DLD1 (cell line): Measurements from ENCODE around the gene SYT6.

Source experiments
- in situ Hi-C: cut with HindIII; loops from 2 replicates; pipeline ENCODE4 v1.10.0; 2017; ENCODE audit warnings: low sequenced_read_pairs

Gene SYT6

DNA sequence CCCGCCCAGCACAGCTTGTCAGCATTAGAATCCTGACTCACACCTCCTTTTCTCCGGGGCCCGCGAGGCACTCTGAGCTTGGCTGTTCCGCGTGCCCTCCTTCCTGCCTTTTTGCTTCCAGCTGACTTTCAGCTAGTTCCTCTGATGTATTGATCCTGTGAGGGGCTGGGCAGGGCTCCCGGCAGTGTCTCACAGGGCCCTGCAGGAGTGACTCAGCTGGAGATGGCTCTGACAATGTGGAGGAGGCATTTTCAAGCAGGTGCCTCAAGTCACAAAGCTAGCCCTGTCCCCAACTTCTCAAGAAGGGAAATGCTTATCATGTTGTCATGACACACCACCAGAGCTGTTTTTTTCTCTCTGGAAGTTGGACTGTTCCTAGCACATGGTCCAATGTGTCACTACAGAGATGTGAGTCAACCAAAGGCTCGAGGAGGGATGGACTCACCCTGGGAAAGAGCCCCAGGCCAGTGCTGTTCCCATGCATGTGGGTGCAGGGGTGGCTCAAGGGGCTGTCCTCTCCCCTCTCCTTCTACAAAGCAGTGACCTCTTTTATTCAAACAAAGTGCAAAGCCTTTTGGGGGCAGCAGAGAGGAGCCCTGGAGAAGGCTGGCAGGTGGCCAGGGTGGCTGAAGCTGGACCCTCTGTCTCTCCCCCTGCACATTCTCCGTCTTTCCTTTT lies 30.6 kb downstream of the SYT6 start:
- in situ Hi-C loops = no loop called here

DNA sequence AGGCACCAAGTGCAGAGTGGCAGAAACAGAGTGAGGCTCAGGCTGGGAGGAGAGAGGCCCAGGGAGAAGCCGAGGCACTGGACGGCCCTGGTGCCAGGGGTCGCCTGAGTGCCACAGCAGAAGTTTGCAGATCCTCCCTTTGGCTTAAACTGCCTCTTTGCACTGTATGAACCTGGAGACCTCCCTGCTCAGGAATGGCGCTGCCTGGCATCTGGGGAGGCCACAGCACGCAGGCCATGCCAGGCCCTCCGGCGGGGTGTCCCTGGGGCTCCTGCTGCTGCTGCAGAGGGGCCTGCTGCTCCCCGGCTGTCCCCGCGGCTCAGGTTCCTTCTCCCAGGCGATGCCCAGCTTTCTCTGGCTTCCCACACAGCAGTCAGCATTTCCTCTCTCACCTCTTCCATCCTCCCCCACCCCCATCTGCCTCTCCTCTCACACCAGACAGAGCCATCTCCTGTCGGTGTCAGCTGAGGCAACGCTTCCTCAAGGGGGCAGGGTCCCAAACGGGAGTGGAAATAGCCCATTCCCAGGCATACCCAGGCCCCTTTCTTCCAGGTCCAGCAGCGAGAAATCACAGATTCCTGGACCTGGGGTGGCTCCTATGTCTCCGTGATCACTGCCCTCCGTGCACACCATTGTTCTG lies 35.2 kb downstream of the SYT6 start:
- in situ Hi-C loops = no loop called here

DNA sequence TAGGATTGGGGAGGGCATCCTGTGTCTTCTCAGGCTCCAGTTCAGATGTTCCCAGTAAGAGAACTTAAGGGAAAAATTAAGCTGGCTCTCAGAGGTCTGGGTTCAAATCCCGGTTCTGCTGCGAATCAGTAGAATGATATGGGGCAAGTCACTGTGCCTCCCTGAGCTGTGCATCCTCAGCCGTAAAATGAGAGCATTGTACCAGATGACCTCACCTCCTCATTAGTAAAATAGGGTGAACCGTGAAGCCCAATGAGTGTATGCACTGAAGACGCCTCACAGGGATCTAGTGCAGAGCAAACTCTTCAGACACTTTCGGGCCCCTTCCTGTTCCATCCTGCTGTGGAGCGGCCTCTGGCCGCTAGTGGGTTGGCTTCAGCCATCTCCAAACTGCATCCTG lies 36.0 kb downstream of the SYT6 start:
- in situ Hi-C loops = no loop called here

DNA sequence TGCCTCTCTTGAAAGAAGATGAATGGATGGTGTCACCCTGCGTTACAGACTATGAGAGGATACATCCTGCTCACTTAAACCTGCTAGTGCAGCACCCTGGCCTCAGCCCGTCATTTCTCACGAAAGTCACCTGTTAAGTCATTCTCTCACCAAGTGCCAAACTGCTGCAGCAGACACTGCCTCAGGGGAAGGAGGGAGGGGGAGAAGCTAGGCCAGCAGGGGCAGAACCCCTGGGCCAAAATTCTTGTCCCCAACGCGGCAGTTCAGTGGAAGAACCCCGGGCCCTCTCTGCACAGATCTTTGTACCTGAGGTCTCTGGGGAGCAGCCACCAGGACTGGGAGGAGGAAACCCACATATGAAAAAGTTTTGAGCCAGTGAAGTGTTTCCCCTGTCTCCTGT lies 37.6 kb downstream of the SYT6 start:
- in situ Hi-C loops = no loop called here

DNA sequence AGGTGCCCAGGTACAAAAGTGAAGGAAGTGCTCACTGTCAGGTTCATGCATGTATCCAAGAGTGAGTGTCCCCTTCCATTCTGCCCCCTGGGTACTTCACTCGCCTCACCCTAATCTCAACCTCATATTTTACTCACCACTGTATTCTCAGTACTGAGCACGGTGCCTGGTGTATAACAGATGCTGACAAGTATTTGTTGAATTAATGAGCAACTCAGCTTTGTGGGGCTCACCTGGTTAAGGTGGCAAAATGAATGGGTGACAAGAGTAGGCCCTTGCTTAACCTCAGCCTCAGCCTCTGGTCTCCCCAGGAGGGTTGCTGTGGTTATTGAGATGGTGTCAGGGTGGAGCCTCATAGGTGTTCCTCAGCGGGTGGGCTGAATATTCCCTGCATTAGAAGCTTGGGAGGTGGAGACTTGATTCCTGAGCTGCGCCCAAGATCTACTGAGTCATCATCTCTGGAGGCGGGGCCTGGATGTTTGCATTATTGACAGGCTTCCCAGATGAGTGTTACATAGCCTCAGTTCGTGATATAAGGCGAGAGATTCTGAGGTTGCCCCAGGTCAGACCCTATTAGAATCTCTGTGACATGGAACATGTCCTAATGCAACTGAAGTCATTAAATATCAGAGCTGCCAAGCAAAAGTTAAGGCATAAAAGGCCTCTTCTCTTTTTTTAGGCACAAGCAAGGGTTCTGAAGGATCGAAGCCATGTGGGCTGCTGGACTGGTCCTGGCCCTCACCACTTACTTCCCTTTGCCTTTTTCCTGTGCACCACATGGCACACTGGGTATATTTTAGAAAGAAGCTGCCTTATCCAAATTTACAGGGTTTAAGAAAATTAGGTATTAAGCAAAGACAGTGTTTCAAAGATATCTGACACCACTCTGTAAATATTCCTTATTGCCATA lies 39.2 kb downstream of the SYT6 start:
- in situ Hi-C loops = no loop called here

DNA sequence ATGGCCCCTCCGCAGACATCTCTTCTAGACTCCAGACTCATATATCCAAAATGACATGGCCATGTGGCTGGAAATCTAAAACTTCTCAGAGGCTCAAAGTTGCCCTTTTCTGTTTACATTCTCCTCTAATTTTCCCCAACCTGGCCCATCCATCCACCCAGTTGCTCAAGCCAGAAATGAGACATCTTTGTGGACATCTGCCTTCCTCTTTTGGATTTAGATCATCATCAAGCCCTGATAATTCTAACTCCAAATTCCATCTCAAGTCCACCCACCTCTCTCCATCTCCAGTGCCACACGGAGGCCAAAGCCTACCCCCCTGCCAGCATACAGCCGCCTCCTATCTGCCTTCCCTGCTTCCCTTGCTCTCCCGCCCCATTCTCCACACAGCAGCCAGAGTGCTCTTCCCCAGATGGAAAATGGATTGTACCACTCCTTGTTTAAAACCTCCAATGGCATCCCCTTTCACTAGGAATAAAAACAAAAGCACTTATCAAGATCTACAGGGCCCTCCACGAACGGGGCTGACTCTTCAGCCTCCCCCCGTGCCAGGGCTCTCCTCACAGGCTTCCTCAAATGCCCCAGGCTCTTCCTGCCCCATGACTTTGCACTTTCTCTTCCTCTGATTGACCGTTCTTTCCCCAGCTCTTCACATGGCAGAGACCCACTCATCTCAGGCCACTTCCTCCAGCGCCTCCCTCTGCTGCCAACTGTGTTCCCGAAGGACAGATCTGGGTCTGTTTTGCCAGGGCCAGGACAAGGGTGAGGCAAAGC lies 40.1 kb downstream of the SYT6 start:
- in situ Hi-C loops = no loop called here

DNA sequence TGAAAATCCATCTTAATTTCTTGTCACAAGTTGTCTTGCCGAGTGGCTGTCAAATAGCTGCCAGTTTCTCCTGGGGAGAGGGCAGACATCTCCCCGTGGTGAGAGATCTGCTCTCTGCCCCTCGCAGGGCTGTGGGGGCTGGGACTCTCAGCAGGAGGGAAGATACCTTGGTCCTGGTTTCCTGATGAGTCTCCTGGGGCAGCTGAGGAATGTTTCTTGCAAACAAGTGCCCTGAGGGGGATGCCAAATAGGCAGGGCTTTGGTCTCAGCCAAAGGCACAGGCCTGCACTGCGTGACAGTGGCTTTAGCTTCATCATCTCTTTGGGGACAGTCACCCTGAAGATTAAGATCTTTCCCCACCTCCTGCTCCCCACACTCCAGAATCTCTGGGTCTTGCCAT lies 40.9 kb downstream of the SYT6 start:
- in situ Hi-C loops = no loop called here

DNA sequence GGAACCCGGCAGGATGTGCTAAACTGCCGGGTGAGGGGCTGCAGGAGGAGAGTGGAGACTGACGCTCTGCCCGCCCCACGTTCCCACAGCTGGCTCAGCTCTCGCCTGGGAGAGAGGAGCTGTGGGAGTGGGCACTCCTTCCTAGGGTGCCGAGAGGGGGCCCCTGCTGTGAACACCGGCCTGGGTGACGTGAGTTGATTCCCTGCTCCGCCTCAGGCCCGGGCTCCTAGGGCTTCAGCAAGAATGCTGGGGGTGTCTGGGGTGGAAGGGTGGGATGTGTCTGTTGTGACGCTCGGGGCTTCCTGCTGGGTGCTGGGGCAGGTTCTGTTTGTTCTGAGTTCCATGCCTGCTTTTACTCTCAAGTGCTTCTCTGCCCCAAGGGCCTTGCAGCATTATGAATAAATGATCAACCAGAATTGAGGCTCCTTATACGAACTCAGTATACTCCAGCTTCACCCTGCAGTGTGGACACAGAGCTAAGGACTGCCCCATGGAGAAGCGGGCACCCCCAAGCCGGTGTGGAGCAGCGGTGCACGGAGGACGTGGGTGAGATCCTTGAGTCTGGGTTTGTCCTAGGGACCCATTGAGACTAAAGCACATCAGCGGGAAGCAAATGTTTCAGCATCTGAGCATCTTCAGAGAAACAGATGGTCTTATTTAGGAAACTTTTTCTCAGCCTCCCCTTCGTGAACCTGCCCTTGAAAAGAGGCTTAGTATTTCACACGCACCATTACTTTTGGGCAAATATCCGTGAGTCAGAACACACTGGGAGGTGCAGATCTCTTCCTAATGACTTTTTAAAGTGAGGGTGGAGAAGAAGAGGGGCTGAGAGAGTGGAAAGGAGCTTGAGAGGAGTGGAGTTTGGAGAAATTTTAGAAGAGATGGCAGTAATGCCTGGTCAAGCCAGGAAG lies 41.7 kb downstream of the SYT6 start:
- in situ Hi-C loops = no loop called here

DNA sequence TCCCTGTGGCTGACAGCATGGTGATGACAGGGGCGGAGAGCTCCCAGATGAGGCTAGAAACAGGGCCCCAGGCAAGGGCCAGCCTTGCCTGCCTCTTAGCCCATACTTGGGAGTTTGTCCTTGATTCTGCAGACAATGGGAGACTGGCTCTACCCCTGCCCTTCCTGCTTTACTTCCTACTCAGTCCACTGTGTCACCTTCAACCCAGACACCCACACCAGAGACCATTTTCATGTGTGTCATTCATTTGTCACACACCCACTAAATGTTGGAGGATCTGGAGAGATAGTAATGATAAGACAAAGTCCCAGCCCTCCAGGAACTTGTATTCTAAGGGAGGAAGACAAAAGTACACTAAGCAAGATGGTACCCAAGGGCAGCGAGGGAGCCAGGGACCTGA lies 43.7 kb downstream of the SYT6 start:
- in situ Hi-C loops = no loop called here

DNA sequence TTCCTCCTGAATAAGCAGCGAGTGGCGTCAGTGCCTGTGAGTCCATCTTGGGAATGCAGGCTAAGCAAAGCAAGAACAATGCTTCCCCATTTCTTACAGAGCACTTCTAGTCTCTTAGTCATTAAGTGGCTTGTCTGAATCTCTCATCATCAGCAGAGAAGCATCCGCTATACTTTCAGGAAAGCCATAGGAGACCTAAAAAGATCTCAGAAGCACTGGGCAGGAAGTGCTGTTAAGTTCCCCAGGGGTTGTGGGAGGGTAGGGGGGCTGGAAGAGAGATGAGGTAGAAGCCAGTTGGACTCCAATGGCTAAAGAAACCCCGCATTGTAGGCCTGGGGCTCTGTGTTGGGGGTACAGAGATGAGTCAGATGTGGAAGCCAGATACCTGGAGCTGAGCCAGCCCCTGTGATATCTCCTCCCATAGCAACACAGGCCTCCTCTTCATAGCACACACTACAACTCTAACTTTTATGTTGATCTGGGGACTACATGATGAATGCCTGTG lies 44.9 kb downstream of the SYT6 start:
- in situ Hi-C loops = no loop called here

DNA sequence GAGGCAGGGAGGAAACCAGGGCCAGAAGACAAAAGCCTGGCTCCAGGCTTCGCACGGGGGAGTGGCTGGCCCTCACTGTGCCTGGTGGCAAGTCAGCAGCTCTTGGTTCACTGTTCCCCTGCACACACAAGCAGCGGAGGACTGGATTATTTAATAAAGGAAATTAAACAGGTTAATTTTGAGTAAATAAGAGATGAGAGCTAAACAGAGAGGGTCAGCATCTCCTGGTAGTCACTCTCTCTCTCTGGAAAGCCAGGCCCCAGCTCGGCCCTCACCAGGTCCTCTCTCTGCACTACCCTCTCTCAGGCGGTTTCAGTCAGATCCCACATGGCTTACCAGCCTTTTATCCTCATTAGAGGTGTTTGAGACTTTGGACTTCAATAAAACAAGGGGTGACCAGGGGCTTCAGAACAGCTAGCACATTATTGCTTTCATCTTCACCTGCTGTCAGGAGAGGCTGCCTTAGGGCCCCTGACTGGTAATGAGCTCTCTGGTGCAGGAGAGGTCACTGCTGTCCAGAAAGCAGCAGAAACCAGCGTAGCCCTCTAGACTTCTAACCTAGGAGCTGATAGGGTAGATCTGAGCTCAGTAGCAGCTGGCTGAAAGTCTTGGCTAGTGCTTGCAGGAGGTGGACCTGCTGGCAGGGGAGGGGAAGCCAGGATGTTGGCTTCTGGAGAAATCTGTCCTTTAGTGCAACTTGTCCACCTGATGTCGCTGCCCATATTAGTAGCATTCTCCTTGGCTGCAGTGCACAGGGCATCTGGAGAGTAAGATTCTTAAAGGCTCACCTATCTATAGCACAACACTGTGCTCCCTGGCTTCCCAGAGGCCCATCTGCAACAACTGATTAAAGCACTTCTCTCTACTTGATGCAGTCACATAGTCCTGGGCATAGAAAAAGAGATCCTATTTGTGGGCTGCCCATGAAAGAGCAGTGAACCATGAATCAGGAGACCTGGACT lies 45.9 kb downstream of the SYT6 start:
- in situ Hi-C loops = no loop called here

DNA sequence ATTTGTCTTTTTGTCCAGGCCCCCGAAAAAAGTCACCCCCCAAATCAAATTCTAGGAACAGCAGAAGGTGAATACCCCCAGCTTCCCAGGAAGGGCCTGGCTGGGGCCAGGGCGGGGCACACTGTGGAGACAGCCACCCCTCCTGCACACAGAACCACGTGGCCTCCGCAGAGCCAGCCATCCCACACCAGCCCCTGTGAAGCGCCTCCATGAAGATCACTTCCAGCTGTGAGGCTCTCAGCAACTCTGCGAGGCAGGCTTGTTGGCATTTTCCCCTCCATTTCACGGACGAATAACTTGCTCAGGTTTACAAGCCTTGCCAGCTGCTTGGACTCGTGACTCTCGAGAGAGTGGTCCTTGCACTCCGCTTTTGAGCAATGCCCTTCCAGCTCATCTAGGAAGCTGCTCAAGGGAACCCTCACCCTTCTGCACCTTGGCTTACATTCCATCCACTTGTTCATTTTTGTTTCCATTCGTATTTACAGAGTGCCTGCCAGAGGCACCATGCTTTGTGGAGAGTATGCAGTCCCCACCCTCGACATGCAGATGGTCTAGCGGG lies 48.2 kb downstream of the SYT6 start:
- in situ Hi-C loops = no loop called here

DNA sequence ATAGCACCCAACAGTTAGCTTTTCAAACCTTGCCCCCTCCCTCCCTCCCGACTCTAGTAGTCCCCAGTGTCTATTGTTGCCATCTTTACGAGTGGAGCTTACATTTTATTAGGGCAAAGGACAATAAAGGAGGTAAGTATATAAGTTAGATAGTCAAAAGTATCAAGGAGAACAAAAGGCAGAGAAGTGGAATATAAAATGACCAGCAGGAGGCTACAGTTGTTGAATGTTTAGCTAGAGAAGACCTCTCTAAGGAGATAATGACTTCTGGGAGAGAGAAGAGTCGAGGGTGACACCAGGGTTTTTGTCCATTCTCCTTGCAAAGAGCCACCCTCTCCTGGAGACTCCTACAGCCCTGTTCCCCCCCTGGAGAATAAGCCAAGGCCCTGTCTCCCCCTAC lies 48.7 kb downstream of the SYT6 start:
- in situ Hi-C loops = no loop called here

DNA sequence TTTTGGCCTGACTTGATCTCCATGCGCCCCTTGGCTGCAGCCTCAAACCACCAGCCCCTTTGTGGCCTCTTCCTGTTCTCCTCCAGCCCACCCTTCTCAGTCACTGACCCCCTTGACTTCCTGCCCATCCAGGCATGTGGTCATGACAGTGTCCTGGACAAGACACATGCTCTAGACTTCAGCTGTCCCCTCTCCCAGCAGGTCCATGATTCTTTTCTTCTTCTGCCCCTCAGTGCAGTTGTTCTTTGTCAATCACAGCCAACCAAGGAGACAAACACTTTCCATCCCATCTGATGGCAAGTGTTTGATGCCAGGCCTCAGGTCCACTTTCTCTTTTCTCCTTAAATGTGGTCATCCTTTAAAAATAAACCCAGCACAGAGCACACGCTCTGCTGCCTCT lies 49.7 kb downstream of the SYT6 start:
- in situ Hi-C loops = no loop called here

DNA sequence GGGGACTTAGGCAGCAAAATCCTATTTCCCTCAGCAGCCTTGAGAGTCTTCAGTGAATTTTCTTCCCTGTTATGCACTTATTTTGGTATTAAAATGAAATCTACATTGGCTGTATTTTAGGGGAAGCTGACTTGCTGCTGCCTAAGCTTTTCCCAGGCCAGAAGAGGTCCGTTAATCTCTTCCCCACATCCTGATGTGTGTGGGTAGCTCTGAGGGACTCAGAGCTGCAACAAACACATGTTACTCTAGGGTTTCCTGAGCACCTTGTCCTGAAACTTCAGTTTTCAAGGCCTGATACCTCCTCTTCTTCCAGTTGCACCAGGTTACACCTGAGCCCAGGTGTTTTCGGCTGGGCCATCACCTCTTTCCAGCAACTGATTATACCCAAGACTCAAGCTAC lies 51.5 kb downstream of the SYT6 start:
- in situ Hi-C loops = no loop called here

DNA sequence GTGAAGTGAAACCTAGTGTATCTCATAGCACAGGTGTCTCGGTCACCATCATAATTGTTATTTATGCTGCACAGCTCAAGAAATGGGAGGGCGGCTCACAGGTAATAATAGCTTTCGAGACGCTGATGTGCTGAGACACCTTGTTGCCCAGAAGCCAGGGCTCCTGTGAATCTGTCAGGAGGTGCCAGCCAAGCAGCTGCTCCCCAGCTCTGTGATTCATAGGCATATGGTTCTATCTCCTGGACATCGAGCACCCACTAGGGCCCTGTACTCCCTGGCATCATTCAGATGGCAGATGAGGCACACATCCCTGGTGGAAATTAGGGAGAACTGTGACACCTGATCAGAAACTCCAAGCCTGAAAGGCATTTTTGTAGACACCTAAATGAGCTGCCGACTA lies 53.5 kb downstream of the SYT6 start:
- in situ Hi-C loops = no loop called here

DNA sequence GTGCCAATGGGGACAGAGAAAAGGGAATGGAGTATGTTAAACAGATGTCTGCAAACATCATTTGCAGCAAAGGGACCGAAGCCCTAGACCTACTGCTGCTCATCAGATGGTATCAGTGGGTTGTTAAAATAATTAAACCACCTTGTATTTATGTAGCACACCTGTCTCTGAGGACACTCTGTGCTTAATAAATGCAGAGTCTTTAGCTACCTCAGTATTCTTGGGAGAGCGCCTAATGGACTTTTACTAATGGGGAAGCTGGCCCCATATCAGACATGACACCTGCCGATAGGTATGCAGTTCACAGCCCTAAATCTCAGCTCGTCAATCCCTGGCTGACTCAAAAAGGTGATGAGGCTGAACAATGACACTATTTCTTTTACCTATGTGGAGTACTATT lies 54.4 kb downstream of the SYT6 start:
- in situ Hi-C loops = no loop called here

DNA sequence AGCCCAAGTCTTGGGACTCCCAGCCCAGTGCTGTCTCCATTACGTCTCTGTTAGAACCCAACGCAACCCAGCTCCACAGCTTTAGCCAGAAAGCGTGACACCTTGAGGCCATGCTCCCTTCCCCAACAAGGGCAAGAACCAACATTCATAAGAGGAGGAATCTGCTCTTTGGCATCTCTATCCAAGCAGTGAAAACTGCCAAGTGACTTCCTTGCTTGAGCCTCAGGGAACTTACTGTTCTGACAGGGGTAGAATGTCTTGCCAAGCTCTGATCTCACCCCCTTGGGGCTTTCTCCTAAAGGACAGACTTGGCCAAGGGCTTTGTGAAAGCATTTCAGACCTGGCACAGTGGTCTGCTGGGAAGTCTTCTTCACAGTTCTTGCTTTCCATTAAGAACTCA lies 56.6 kb downstream of the SYT6 start:
- in situ Hi-C loops = no loop called here

DNA sequence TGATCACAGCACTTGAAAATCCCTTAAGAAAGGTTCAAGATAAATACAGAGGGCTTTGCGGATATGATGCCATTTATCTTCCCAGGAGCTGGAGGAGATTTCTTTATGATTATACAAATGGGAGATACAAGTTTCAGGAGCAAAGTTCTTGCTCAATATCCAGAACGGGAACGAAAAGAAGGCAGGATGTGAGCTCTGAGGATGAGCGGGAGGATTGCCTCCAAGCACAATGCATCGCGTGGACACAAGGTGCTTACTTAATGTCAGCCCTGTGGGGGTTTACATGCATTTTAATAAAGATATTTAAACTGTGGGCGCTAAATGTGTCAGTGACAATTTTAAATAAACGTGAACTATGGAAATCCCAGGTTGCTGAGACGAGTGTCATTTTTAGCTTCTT lies 59.0 kb downstream of the SYT6 start:
- in situ Hi-C loops = no loop called here
